ENCODE data around the gene ZNF827.

ZNF827 gene

DNA sequence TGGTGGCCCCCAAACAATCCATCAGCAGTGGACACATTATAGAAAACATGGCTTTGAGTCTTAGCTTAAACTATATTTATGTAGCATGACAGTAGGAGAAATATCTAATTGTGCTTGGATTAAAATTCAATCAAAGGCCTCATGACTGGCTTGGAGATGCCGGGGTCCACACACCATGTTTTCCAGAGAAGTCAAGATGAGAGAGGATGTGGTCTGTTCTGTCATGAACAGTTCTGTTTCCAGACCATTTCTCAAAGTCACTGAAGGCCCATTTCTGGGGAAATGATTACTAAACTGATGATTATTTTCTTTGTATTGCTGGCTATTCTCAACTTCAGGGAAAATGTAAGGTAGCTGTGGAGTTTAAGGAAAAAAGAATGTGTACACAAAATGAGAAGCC lies 182.4 kb downstream of the ZNF827 start:
- H3K9me3 ChIP-seq (ENCODE audit: severe bottlenecking): no peaks in the 10 kb centered on the region
- no peaks in the 10 kb centered on the region for H3K36me3 ChIP-seq (ENCODE audit: low read depth)
- no peaks in the 10 kb centered on the region for H3K4me1 ChIP-seq (ENCODE audit: insufficient read depth, poor library complexity, severe bottlenecking)
- no peak for ATAC-seq (ENCODE audit: low read depth)
- H3K27ac ChIP-seq (ENCODE audit: poor library complexity, severe bottlenecking): no peak overlapping the region
- no peaks in the 10 kb centered on the region for H3K27me3 ChIP-seq (ENCODE audit: insufficient read depth, poor library complexity, severe bottlenecking)
- no peak overlapping the region for H3K4me3 ChIP-seq (ENCODE audit: severe bottlenecking)
- TF ChIP-seq, protein P1, sequence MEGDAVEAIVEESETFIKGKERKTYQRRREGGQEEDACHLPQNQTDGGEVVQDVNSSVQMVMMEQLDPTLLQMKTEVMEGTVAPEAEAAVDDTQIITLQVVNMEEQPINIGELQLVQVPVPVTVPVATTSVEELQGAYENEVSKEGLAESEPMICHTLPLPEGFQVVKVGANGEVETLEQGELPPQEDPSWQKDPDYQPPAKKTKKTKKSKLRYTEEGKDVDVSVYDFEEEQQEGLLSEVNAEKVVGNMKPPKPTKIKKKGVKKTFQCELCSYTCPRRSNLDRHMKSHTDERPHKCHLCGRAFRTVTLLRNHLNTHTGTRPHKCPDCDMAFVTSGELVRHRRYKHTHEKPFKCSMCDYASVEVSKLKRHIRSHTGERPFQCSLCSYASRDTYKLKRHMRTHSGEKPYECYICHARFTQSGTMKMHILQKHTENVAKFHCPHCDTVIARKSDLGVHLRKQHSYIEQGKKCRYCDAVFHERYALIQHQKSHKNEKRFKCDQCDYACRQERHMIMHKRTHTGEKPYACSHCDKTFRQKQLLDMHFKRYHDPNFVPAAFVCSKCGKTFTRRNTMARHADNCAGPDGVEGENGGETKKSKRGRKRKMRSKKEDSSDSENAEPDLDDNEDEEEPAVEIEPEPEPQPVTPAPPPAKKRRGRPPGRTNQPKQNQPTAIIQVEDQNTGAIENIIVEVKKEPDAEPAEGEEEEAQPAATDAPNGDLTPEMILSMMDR (IDR thresholded peaks at IDR 0.05; ENCODE audit: poor library complexity, severe bottlenecking): no peak
- no peak for DNase-seq (ENCODE audit: low spot score)

DNA sequence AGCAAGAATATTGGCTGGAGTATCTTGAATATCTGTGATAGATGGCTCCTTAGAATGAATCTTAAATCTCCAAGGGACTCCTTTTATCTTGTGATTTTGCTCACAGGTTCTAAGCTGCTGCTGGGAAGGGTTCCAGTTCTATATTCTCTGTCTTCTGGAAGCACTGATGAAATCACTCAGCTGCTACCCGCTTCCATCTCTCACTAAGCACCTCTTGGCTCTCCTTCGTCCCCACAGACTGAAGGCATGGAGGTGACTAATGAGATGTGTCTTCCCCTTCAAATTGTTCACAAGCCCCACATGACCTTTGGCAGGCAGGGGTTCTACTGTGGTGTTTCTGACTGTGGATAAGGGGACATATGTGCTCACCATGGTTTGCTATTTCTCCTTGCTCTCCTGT lies 182.8 kb downstream of the ZNF827 start:
- ATAC-seq (ENCODE audit: low read depth): no peak
- no peak overlapping the region for H3K4me3 ChIP-seq (ENCODE audit: severe bottlenecking)

DNA sequence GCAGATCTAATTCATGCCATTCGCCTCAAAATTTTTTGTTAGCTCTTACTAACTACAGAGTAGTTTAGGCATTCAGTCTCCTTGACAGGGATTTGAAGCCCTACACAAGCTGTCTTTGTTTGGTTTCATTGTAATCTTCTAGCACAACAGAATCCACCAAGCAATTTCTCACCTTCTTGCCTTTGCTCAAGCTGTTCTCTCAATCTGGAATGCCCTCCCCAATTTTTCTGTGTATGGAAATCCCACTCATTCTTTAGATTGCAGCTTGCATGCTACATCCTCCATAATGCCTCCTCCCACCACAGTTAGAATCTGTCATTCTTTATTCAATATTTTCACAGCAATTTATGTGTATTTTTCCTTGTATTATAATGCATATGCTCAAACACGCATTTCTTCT lies 195.0 kb downstream of the ZNF827 start:
- Histone ChIP-seq H3K27ac (ENCODE audit: poor library complexity, severe bottlenecking) (no peak overlapping the region), H3K4me1 (ENCODE audit: insufficient read depth, poor library complexity, severe bottlenecking) (no peaks in the 10 kb centered on the region), H3K9me3 (ENCODE audit: severe bottlenecking) (no peaks in the 10 kb centered on the region), H3K36me3 (ENCODE audit: low read depth) (no peaks in the 10 kb centered on the region), H3K27me3 (ENCODE audit: insufficient read depth, poor library complexity, severe bottlenecking) (no peaks in the 10 kb centered on the region), H3K4me3 (ENCODE audit: severe bottlenecking) (no peak overlapping the region)
- TF ChIP-seq, protein P1 (IDR thresholded peaks at IDR 0.05; ENCODE audit: poor library complexity, severe bottlenecking): no peak
- ATAC-seq (ENCODE audit: low read depth) (no peak), DNase-seq (ENCODE audit: low spot score) (no peak)

More for the DNA sequence above, 182.8 kb downstream of the ZNF827 start:
- Histone ChIP-seq H3K27ac (ENCODE audit: poor library complexity, severe bottlenecking) (no peak overlapping the region), H3K36me3 (ENCODE audit: low read depth) (no peaks in the 10 kb centered on the region), H3K9me3 (ENCODE audit: severe bottlenecking) (no peaks in the 10 kb centered on the region), H3K4me1 (ENCODE audit: insufficient read depth, poor library complexity, severe bottlenecking) (no peaks in the 10 kb centered on the region), H3K27me3 (ENCODE audit: insufficient read depth, poor library complexity, severe bottlenecking) (no peaks in the 10 kb centered on the region)
- DNase-seq (ENCODE audit: low spot score): no peak
- TF ChIP-seq, protein P1 (IDR thresholded peaks at IDR 0.05; ENCODE audit: poor library complexity, severe bottlenecking): no peak

DNA sequence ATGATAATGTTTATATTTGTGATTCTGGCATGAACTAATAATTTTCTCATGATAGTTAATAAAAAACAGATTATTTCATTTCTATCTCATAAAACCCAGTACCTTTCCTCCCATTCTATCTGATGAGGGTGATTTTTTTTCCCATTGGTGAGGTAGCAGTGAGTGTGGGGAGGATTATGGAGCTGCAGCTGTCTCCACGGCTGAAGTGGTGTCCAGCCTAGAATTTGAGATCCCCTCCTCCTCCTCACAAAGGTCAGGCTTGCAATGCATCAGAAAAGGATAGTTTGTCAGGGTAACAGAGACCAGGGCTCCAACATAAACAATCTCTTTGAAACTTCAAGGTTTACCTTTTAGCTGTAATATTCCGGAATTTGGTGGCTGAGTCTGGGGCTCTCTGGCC lies 197.8 kb downstream of the ZNF827 start:
- no peak for ATAC-seq (ENCODE audit: low read depth)
- TF ChIP-seq, protein P1 (IDR thresholded peaks at IDR 0.05; ENCODE audit: poor library complexity, severe bottlenecking): no peak

DNA sequence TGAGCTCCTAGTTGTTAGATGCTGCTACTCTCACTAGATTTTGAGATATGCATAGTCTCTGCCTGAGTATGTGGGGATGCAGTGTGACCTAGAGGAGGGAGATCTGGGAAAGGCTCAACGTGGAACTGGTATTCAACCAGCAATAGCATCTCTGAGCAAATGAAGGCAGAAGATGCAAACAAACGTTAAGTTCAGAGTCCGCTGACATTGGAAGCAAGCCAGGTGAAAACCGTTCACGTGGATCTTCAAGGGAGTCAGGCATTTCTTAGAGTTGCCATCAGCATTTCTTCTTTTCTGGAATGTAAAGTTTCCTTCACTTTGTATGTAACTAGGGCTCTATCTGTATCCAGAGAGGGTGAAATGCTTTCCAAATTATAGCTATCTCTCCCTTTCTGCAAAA lies 198.8 kb downstream of the ZNF827 start:
- Histone ChIP-seq H3K27ac (ENCODE audit: poor library complexity, severe bottlenecking) (no peak overlapping the region), H3K4me1 (ENCODE audit: insufficient read depth, poor library complexity, severe bottlenecking) (peaks cover 19% of the 10 kb centered on the region), H3K27me3 (ENCODE audit: insufficient read depth, poor library complexity, severe bottlenecking) (no peaks in the 10 kb centered on the region), H3K4me3 (ENCODE audit: severe bottlenecking) (no peak overlapping the region), H3K36me3 (ENCODE audit: low read depth) (no peaks in the 10 kb centered on the region), H3K9me3 (ENCODE audit: severe bottlenecking) (no peaks in the 10 kb centered on the region)
- ATAC-seq (ENCODE audit: low read depth) (no peak), DNase-seq (ENCODE audit: low spot score) (no peak)
- TF ChIP-seq, protein P1 (IDR thresholded peaks at IDR 0.05; ENCODE audit: poor library complexity, severe bottlenecking): no peak

More for the DNA sequence above, 197.8 kb downstream of the ZNF827 start:
- H3K4me3 ChIP-seq (ENCODE audit: severe bottlenecking): no peak overlapping the region
- peaks cover 10% of the 10 kb centered on the region for H3K4me1 ChIP-seq (ENCODE audit: insufficient read depth, poor library complexity, severe bottlenecking)
- H3K9me3 ChIP-seq (ENCODE audit: severe bottlenecking): no peaks in the 10 kb centered on the region
- H3K27ac ChIP-seq (ENCODE audit: poor library complexity, severe bottlenecking): no peak overlapping the region
- no peaks in the 10 kb centered on the region for H3K27me3 ChIP-seq (ENCODE audit: insufficient read depth, poor library complexity, severe bottlenecking)
- no peak for DNase-seq (ENCODE audit: low spot score)
- H3K36me3 ChIP-seq (ENCODE audit: low read depth): no peaks in the 10 kb centered on the region

Data from RWPE2 (cell line).